Renal cortex interstitium (tissue), 11 donors: Measurements from ENCODE around the gene TBC1D22A. TPM values are rescaled to one million over a fixed set of nuclear protein-coding genes. Genes with fewer than 3 reads are reported as not detected.
A peak's percentile ranks its signal among the peaks of the same experiment; 100 is the strongest.

Experiments
- DNase-seq, 11 donors: peaks; one replicate each; pipeline ENCODE4 v3.0.0-alpha.2; 2013; ENCODE audit warnings: low read depth in 9 of 11, low spot score in 4 of 11; ENCODE audit errors: extremely low read depth in 1 of 11
- polyA plus RNA-seq, 3 donors: library from polyadenylated mRNA; unstranded; fragments of 120-200 nt; gene quantifications; one replicate each; pipeline ENCODE4 v1.2.1, GENCODE V29; 2013; ENCODE audit not compliant: insufficient read length in 3 of 3

Gene TBC1D22A
- polyA plus RNA-seq, 3 donors, result 16.1 to 19.0 (median 19.0) TPM

DNA sequence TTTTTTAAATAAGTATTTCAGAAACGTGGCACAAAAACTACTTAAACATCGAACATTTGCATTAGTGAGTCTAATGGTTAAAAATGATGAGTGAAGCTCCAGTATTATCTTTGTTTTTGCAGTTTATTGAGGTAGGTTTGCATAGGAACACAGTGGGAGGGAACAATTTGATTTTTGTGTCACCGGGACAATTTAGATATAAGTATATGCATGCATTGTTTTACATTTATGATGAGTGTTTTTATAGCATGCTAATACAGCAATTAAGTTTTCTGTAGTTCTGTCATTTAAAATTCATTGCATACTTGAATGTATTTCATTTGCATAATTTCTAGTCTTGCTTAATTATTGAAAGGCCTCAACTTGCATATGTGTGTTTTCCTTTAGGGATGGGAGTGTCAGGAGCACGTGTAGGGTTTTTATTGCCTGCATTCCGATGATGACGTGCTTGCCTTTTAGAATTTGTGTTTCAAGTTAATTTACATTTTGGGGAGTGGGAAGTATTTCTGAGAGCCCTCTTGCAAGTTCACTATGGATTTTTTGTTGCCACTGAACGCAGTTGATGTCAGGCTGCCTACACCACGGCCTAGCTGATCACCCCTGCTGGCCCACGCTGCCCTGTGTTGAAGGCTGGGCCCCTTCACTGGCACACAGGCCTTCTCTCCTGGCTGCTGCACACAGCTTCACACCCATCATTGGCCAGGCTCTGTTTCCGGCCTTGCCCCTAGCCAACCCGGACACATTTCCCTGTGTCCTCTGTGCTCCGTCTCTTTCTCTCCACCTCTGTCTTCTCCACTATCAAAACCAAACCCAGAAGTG lies 120.9 kb downstream of the TBC1D22A start:
- DNase-seq, result no peak

DNA sequence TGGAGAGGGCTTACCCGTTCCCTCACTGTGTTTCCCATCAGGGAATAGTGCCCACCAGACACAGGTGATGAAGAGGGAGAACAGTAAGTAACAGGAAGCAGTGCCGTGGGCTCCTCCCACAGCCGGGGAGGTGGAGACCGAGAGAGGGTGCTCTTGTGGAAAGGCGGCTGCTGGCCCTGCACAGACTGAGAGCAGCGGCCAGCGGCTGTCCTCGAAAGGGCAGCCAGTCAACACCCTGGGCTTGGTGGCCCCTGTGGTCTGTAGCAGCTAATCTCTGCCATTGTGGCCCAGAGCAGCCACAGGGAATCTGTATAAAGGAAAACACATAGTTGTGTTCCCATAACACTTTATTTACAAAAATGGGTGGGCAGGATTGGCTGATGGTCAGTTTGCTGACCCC lies 121.9 kb downstream of the TBC1D22A start:
- DNase-seq, result no peak

DNA sequence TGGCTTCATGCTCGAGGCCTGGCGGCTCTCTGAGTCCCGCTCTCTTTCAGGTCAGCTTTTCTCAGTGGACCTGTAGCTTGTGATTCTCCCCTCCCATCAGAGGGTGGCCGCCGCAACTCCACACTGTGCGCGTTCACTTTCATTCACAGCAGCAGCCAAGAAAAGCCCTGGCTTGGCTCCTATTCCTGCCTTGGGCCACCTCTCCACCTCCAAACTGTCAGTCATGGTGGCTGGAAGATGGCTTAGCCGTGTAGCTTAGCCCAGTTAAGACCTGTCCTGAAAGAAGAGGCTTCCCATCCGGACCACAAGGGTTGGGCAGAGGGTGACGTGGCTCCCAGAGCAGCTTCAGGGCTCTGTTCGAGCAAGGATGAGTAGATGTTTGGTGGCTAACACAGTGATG lies 125.5 kb downstream of the TBC1D22A start:
- no peak for DNase-seq

DNA sequence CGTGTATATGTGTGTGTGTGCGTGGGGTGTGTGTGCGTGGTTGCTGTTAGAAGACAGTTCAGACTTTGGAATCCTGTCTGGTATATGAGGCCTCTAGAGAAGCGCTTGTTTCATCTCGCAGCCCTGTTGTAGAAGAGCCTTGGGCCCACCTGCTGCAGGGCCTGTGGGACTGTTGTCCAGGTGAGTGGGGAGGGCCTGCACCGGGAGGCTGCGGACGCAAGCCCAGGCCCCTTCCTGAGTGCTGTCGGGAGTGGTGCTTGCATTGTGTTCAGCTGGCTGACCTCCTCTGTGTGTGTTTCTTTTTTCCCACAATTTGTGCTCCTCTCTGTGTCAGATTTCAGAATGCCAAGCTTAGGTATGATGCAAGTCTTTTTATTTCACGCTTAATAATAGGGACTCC lies 128.4 kb downstream of the TBC1D22A start:
- DNase-seq, result no peak

DNA sequence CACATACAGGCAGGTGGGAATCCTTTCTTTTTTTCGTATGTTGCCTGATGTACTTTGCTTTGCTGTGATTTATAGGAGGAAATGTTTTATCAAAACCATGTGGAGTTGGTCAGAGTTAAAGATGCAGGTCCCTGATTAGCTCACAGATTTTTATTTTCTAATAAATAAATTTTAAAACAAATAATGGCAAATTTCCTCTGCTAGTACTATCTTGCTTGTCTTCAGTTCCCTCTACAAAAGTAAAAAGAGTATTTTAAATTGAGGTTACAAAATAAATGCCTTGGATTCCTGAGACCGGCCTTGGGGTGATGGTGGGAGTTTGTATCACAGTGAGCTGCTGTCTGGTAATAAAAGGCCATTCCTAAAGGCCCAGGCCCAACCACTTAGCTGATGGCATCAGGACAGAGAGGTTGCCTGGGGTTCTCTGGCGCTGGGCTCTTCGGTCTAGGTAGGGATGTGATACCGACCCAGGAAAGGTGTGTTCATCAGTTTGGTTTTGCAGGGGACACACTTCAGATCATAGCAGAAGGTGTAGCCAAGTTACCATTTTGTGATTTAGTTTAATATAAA lies 129.0 kb downstream of the TBC1D22A start:
- DNase-seq, result no peak

DNA sequence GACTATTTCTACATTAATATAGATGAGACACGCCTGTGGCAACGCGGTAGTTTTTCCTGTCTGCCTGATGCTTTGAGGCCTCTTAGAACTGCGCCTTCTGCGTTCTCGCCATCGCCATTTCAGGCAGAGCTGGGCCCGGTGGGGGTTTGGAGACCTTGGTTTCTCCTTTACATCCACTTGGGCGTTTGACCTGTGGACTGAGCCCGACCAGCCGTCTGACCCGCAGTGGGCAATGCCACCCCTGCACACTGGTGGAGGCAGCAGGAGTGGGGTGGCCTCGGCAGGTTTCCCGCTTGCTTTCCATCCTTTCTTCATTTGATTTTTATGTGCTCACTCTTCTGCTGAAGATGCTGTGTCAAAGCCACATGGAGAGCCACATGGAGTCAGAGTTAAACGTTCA lies 130.4 kb downstream of the TBC1D22A start:
- no peak for DNase-seq

DNA sequence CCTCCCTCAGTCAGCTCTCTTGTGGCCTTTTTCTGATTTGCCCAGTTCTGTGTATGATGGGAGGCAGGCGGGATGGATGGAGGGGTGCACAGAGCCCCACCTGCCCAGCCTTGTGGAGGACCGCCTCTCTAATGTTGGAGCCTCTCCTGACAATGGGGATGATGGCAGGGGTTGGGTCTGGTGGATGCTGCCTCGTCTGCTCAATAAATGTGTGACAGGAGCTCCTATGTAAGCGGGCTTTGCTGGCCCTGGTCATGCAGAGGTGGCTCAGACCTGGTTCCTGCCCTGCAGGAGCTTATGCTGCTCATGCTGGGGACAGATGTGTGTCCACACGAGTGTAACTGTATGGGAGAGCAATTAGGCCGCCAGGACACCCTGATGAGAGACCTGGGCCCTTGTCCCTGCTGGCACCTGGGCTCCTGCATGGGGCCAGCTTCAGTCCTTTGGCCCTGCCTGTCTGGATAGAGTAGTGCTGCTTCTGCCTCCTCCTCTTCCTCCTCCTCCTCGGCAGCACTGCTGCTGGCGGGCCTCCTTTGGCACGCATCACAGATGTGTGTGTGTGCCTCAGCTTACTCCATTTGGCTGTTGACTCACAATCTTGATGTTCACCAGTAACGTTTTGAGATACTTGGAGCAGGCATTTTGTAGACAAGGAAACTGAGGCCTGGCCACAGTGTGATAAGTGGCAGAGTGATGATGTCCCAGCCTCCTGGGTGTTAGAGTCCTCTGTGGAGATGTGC lies 131.0 kb downstream of the TBC1D22A start:
- DNase-seq, result no peak

DNA sequence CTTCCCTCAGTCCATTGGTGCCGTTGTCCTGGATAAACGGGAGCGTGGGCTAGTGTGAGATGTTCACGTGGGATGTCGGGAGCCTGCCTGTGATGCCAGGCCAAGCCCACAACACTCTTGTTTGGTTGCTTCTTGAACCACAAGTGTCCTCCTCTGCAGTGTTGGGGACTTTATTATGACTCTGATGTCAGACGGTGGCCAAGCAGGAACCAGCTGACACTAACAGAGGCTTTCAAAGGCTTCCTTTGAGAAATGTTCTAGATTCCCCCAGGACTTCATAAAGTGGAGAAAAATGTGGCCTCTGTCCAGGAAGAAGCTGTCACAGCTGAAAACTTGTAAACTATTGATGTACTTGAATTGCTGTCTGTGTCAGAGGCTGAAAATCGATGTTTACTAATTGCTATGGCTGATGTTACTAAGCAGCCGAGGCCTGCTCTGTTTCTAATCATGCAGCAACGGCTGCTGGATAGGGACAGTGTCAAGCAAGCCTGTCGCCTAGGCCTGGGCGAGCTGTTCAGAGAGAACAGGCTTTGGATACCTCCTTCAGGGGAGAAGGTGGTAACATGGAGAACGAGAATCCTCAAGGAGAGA lies 131.7 kb downstream of the TBC1D22A start:
- peak in 10 of 11 donors; percentile 12 to 60 (median 36) for DNase-seq

DNA sequence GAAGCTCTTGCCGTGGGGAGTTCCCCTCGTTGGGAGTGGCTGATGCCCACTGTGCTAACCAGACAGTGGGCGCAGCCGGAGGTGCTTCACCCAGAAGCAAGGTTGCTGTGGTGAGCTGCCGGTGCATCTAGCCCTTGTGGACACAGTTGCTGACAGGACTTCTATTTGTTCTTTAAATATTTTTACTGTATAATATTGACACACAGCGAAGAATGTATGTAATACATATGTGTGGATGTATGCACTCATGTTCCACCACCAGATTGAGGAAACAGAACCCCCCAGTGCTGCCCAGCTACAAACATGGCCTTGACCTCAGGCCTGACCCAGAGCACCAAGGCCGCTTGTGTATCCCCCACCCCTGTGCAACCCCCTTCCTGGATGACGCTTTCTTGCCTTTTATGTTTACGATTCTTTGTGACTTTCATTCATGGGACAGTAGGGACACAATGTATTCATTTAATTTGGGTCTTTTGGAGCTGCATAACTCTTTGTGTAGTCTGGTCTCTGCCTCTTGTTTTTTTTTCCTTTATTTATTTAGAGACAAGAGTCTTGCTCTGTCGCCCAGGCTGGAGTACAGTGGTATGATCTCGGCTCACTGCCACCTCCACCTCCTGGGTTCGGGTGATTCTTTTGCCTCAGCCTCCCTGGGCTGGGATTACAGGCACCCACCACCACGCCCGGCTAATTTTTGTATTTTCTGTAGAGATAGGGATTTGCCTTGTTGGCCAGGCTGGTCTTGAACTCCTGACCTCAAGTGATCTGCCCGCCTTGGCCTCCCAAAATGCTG lies 132.6 kb downstream of the TBC1D22A start:
- DNase-seq, result no peak

DNA sequence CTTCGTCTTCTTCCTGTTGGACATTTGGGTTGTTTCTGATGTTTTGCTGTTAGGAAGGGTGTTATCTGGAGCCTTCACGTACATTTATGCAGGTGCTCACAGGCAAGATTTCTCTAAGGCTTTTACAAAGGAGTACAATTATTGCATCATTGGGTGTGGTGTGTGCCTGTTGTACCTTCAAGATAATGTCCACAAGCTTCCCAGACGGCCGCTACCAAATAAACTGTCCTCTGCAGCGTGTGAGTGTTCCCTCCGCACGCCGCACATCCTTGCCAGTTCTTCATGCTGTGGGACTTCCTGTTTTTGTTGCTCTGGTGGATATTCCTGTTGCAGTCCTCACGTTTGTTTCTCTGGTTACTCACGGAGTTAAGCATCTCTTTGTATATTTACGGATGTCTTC lies 133.3 kb downstream of the TBC1D22A start:
- DNase-seq, result no peak

DNA sequence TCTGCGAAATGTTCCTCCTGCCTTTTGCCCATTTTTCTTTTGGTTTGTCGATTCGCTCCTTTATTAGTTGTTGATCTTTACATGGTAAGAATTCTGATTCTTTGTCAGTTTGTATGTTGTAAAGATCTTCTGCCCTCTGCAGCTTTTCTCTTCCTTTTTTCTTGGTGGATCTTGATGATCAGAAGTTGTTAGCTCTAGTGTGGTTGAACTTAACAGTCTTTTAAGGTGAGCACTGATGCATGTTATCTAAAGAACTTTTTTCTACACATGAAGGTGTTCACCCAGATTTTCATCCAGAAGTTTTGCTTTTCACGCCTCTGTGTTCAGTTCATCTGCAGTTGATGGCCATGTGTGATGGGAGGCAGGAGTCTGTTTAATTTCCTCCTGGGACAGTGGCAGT lies 133.7 kb downstream of the TBC1D22A start:
- DNase-seq, result no peak

DNA sequence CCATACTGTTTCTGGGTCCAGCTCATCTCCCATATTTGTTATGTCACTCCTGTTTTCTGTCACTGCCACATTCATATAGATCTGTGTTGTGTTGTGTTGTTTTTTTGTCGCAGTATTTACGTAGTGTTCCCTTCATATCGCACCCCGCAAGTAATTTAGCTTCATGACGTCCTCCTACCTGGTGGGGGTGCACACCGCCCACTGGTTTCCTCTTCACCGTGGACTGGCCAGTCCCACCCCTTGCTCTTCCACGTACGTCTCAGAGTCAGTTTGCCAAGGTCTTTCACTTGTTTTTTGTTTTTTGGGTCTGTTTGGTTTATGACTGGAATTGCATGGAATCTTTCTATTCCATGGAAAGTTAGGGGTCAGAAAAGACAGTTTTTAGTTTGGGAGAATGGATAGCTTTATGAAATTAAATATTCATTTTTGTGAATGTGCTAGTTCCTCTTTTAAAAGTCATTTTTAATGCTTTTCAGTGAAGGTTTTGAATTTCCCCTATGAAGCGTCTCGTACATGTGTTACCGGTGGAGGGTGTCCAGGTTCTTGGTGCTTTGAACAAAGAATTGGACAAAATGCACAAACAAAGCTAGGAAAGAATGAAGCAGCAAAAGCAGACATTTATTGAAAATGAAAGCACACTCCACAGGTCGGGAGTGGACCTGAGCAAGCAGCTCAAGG lies 134.3 kb downstream of the TBC1D22A start:
- no peak for DNase-seq

DNA sequence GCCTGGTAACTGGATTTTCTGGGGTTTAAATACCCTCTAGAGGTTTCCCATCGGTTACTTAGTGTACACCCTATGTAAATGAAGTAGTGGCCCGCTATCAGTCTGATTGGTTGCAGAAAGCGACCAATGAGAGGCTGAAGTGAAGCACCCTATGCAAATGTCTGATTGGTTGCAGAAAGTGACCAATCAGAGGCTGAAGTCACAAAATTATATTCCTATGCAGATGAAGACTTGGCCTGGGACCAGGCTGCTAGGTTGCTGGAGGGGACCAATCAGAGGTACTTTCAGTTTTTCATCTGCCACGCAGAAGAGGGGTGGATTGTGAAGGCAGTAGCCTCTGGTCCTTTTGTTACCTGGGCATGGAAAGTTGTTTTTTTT lies 134.8 kb downstream of the TBC1D22A start:
- DNase-seq, result no peak

DNA sequence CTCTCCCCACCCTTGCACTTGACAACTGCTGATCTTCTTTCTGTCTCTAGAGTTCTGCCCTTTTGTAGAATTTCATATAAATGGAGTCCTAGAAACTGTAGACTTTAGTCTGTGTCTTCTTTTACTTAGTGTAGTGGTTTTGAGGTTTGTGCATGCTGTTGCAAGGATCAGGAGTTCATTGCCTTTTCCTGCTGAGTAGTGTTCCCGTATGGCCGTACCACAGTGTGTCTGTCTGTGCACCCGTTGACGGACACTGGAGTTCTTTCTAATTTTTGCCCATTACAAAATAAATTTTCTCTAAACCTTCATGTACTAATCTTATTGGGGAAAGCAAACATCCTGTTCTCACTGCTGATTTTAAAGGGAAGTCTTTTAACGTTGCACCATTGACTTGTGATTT lies 138.1 kb downstream of the TBC1D22A start:
- no peak for DNase-seq

DNA sequence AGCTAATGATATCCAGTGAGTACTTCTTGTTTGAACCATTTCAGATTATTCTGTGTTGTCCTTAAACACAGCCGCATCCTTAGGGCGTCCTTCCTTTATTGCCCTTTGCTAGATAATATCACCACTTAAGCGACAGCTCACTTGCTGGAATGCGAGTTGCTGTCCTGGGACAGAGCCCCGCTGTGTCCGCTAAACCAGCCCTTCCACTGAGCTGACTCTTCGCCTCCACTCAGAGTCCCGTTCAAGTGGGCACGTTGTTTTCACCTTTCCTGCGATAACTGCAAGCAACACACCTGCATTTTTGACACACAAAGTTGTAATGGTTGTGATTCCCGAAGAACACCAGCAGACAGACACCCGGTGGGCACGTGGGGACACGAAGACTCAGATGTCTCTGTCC lies 140.0 kb downstream of the TBC1D22A start:
- no peak for DNase-seq

DNA sequence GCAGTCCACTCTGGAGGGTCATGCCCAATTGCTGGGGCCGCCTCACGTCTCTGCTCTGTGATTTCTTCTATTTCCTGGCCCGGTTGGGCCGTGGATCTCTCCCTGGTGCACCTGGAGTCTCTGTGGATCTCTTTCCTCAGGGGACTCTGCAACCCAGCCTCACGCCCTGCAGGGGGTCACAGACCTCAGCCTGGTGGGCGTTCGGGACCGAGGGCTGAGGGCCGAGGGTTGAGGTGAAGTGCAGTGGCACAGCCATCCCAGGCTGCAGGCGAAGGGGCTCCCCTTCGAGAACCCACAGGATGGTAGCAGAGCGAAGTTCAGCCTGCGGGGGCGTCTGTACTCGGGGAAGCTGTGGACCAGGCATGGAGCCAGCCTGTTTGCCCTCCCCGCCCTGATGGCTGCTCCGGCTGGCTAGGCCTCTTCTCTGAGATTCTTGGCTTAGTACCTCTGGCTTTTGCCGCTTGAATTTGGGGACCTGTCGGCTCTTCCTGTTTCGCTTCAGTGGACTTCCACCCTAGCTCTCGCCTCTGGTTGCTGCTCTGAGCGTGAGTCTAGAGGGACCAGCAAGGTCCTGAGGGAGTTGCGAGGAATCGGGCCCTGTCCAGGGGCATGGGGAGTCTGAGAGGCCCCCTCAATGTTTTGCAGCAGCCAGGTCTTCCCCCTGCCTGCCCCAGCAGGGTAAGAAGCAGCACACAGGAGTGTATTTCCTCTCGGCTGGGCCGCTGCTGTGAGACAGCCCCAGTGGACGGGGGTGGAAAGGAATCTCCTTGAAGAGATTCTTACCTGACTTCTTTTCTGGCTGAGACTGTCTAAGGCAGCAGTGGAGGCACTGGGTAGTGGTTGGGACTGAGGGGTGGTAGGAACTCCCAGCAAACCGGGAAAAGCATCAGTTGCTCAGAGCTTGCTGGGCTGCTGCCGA lies 140.8 kb downstream of the TBC1D22A start:
- DNase-seq, result no peak

DNA sequence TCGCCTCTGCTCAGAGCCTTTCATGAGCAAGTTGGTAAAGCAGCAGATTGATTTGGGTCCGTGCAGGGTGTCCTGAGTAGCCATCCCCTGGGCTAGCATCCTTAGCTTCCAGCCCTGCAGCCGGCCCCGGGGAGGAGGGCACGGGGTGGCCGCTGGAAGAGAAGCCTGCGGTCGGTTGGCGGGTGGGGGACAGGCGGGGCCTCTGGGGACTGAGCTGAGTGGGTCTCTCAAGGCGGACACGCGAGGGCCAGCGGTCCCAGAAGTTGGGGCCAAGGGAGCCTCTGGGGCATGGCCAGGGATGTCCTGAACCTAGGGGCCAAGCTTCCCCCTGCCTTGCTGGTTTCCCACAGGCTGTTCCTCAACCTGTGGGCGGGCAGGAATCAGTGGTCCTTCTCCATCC lies 143.0 kb downstream of the TBC1D22A start:
- DNase-seq, result no peak

DNA sequence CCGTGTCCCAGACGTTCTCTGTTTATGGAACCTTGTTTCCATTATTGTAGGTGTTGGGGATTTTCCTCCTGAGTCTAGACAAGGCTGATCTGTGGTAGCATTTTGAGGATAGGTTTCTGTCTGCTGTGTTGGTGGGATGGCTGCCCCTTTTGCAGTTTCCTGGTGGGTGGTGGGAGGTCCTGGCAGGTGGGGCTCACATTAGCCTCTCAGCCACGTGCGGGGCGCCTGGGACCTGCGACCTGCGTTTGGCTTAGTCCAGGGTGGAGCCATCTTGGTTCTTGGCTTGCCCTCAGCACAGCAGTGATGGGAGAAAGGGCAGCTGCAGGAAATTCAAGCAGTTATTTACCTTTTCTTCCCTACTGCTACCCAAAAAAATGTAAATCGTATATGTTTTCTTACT lies 143.4 kb downstream of the TBC1D22A start:
- DNase-seq, result no peak
